Measurements from ENCODE around the gene EIF1.
"Not testable (repeated sequence)": the region's sequence is repeated elsewhere in the genome, so short reads cannot be mapped to it uniquely, and the experiment has no call there.

EIF1 gene

GRCh38 chr17:41678907-41679739 is 9.6 kb upstream of the EIF1 start:
- DNase-seq (ENCODE audit: low read depth, low spot score): no peak

- DNase-seq (ENCODE audit: low read depth, low spot score): no peak
Observed at GRCh38 chr17:41679740-41680425, 8.8 kb upstream of the EIF1 start.

GRCh38 chr17:41680426-41681040 is 8.2 kb upstream of the EIF1 start:
- DNase-seq (ENCODE audit: low read depth, low spot score): no peak

GRCh38 chr17:41681776-41682175 is 6.9 kb upstream of the EIF1 start:
- DNase-seq (ENCODE audit: low read depth, low spot score): no peak

- no peak for DNase-seq (ENCODE audit: low read depth, low spot score)
Observed at GRCh38 chr17:41682631-41683030, 6.1 kb upstream of the EIF1 start.

GRCh38 chr17:41683441-41684007 is 5.2 kb upstream of the EIF1 start:
- DNase-seq (ENCODE audit: low read depth, low spot score): no peak

- no peak for DNase-seq (ENCODE audit: low read depth, low spot score)
Observed at GRCh38 chr17:41684035-41684434, 4.7 kb upstream of the EIF1 start.

GRCh38 chr17:41685753-41686152 is 2.9 kb upstream of the EIF1 start:
- not testable (repeated sequence) for DNase-seq (ENCODE audit: low read depth, low spot score)

GRCh38 chr17:41686281-41686680 is 2.4 kb upstream of the EIF1 start:
- DNase-seq (ENCODE audit: low read depth, low spot score): no peak

- DNase-seq (ENCODE audit: low read depth, low spot score): no peak
Observed at GRCh38 chr17:41687828-41688640, 651 bp upstream of the EIF1 start.

GRCh38 chr17:41689497-41690299 is 1.0 kb downstream of the EIF1 start:
- no peak for DNase-seq (ENCODE audit: low read depth, low spot score)

- no peak for DNase-seq (ENCODE audit: low read depth, low spot score)
Observed at GRCh38 chr17:41690497-41690896, 1.8 kb downstream of the EIF1 start.

GRCh38 chr17:41691031-41691777 is 2.5 kb downstream of the EIF1 start:
- no peak for DNase-seq (ENCODE audit: low read depth, low spot score)

GRCh38 chr17:41692722-41693521 is 4.2 kb downstream of the EIF1 start:
- no peak for DNase-seq (ENCODE audit: low read depth, low spot score)

- DNase-seq (ENCODE audit: low read depth, low spot score): no peak
Observed at GRCh38 chr17:41695134-41695661, 6.5 kb downstream of the EIF1 start.

GRCh38 chr17:41695954-41696757 is 7.5 kb downstream of the EIF1 start:
- peak; percentile 61 for DNase-seq (ENCODE audit: low read depth, low spot score)

GRCh38 chr17:41697122-41697962 is 8.7 kb downstream of the EIF1 start:
- no peak for DNase-seq (ENCODE audit: low read depth, low spot score)
